Stimulated activated CD4-positive, alpha-beta T cell treated with anti-CD3 and anti-CD28 coated beads, Interleukin-1b, Interleukin-23, amount 100 ng/mL, for 4 hours (primary cell): ENCODE data around the gene ST3GAL2.
"Not testable (repeated sequence)": the region's sequence is repeated elsewhere in the genome, so short reads cannot be mapped to it uniquely, and the experiment has no call there.

Experiments used
- DNase-seq, 2 donors: peaks; one replicate each; pipeline ENCODE4 v3.0.0-alpha.2; 2020; ENCODE audit warnings: low read depth in 2 of 2

Gene ST3GAL2

GRCh38 chr16:70417661-70418060 is 21.2 kb downstream of the ST3GAL2 start:
- DNase-seq, result no peak

DNA sequence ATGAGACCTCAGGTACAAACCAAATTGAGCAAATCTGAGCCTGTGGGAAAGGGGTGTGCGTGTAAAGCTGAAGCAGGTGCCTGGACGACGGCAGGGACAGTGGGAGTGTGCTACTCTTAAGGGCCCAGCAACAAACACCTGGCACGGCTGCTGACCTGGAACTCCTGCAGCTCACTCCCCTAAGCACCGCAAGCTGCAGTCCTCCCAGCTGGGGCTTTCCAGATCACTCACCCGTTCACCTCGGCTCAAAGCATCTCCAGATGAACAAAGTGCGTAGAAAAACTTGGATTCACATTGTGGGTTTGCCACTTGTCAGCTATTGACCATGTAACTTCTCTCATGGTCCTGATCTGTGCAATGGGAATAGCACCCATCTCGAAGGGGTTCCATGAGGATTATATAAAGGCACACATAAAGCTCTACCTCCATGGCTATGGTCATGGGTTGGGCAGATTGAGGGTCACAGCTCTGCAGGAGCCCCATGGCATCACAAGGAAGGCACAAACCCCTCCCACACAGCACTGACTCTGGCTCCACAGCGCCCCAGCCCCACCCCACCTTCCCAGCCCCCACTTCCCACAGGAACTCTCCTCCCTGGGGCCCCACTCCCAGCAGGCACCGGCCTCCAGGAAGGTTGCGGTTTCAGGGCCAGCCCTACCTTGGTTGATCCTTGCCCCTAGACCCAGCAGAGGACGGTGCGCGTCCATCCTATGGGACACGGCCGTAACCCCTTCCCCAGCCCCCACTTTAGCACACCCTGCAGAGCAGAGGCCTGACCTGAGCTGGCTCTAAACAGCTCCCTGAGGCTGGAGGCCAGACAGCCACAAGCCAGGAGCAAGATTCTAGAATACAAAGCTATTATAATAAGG is 21.9 kb downstream of the ST3GAL2 start:
- DNase-seq, result no peak

DNA sequence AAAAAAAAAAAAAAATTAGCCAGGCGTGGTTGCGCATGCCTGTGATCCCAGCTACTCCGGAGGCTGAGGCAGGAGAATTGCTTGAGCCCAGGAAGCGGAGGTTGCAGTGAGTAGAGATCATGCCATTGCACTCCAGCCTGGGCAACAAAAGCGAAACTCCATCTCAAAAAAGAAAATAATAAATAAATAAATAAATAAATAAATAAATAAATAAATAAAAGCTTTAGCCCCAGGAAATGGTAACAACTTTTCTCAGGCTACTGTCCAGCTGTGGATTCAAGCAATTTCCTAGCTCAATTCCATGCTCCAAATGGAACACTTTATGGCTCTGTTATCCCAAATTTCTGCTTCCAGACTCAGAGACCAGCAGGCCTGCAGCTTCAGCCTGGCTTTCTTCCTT is 25.3 kb downstream of the ST3GAL2 start:
- not testable (repeated sequence) for DNase-seq

DNA sequence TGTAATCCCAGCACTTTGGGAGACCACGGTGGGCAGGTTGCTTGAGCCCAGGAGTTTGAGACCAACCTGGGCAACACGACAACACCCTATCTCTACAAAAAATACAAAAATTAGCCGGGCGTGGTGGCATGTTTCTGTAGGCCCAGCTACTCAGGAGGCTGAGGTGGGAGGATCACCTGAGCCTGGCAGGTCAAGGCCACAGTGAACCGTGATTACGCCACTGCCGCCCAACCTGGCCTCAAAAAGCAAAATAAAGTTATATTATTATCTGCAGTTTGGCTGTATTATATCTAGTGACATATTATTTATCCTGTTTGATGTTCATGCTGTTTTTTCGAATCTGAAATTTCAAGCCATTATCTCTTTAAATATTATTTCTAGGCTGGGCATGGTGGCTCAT is 26.5 kb downstream of the ST3GAL2 start:
- no peak for DNase-seq

DNA sequence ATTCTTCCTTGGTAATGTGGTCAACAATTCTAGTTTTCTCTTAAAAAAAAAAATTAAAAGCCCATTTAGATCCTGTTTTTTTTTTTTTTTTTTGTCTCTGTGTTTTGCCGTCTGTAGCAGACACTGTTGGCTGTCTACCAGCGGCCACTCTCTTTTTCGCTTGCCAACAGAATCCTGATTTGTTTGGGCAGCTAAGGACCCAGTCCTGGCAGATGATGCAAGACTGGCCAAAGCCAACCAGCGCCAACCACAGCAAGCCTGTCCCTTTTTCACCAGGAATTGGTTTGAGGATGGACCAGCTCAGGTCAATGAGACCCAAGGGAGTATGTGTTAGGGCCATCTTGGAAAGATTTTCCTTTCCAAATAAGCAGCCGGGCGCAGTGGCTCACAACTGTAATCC is 28.2 kb downstream of the ST3GAL2 start:
- no peak for DNase-seq

DNA sequence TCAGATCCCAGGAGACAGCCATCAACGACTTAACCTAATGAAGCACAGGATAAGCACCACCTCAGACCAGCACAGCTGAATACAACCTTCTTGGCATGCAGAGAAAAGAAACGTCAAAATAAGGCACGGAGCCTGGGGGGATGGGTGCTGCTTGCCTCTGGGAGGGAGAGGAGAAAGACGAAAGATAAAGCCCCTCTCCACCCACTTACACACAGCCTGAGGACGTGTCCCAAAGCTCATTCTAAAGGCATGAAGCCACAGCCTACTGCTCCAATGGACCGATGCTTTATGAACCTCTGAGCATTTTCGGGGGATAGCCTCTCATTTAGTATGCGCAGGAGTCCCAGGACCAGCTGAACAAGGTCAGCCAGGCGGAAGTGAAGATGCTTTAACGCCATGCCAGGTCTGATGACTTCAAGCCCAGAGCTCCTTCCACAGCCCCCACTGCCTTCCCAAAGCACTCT is 31.1 kb downstream of the ST3GAL2 start:
- DNase-seq, result no peak

GRCh38 chr16:70406104-70406503 is 32.8 kb downstream of the ST3GAL2 start:
- DNase-seq, result not testable (repeated sequence)

- no peak for DNase-seq
Observed at GRCh38 chr16:70402916-70403659, 35.8 kb downstream of the ST3GAL2 start.

DNA sequence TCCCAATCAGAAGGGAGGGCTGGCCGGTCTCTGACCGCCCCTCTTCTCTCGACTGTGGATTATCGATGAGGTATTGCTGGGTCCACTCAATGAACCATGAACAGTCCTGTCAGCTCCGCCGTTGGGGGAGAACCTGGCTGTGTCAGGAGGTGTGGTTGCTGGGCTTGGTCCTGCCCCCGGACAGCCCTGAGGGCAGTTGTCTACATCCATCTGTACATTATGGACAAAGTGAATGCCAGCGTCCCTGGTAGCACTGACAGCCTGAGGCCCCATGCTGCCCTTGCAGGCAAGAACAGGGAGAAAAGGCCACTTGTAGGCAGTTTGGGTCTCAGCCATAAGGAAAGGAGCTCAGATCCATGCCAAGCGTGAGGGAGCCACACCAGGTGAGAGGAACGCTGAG is 38.9 kb downstream of the ST3GAL2 start:
- DNase-seq, result no peak

- DNase-seq, result no peak
Observed at GRCh38 chr16:70399381-70399780, 39.5 kb downstream of the ST3GAL2 start.

GRCh38 chr16:70398177-70398743 is 40.6 kb downstream of the ST3GAL2 start:
- no peak for DNase-seq

DNA sequence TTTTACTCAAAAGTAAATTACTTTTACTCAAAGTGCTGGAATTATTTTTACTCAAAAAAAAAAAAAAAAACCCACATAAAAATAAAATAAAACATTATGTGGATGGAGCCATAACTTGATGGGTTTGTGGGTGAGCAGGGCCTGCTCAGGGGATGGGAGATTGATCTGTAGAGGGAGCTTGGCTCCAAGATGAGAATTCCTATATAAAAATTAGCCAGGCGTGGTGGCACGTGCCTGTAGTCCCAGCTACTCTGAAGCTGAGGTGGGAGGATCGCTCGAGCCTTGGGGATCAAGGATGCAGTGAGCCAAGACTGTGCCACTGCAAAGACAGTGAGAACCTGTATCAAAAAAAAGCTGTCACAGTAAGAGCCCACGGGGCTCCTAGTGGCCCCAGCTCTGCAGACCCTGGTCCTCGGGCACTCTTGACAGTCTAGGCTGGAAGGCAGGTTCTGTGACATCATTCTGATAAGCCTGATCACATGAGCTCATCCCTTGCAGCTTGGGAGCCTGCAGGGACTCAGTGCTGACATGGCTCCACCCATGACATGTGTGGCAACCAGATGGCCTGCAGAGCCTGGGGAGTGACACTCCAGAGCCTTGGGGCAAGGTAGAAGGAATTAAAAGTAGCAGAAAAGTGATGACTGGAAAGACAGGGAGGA is 42.5 kb downstream of the ST3GAL2 start:
- DNase-seq, result no peak

- DNase-seq, result peak; percentile 45 to 62
Observed at GRCh38 chr16:70395345-70395901, 43.5 kb downstream of the ST3GAL2 start.

DNA sequence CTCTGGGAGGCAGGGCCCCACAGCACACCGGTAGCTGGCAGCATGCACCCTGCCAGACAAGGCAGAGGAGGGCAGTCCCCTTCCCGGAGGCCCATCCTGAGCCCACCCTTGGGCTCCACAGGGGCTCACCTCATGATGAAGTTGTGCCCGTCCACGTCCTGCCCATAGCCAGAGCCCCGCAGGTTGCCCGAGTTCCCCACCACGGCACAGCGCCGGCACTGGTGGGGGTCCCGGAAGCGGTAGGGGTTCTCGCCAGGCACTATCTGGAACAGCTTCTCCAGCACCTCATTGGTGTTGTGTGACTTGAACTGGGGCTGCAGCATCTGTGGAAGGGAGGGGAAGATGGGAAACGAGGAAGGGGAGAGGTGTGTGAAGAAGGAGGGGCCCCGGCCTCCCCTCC is 44.0 kb downstream of the ST3GAL2 start:
- DNase-seq, result no peak

- no peak for DNase-seq
Observed at GRCh38 chr16:70393662-70394061, 45.2 kb downstream of the ST3GAL2 start.

GRCh38 chr16:70392606-70393005 is 46.3 kb downstream of the ST3GAL2 start:
- DNase-seq, result no peak

DNA sequence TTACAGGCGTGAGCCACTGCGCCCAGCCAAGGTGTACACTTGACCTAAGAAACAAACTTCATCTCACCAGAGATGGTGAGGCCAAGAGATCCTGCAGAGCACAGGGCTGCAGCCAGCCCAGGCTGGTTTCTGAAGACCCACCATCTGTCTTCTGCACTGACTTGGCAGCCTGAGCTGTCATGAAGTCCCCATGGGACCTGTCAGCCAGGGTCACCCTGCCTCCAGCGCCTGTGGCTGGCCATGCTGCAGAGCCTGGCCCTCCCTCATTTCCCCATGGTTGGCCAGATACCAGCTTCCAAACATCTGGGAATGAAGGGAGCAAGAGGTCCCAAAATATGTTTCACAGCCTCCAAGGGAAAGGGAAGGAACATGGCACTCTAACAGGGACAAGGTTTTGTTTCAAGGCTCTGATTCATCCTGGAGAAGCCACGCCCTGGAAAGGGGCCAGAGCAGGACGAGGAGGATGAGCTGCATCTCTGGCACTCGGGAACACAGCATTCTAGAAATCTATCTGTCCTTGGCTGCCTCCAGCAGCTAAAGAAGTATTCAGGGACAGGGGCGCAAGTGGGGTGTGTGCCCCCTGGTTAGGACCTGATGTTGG is 46.9 kb downstream of the ST3GAL2 start:
- no peak for DNase-seq

GRCh38 chr16:70391446-70391845 is 47.5 kb downstream of the ST3GAL2 start:
- DNase-seq, result no peak

GRCh38 chr16:70390774-70391173 is 48.1 kb downstream of the ST3GAL2 start:
- DNase-seq, result no peak

GRCh38 chr16:70388006-70388680 is 50.8 kb downstream of the ST3GAL2 start:
- DNase-seq, result no peak
